Stomach (tissue), 4 donors: ENCODE measurements around the gene SLC24A4.

ENCODE experiments used
- EP300 ChIP-seq: sonication (generic); formaldehyde crosslinking; IDR thresholded peaks from one replicate; pipeline ENCODE4 v1.6.1; 2017; ENCODE audit warnings: antibody characterized with exemption
- POLR2A ChIP-seq, 4 donors: fragments of 450-650 bp; IDR thresholded peaks; one replicate each; pipeline ENCODE4 v1.6.1; 2016; ENCODE audit warnings: antibody characterized with exemption in 4 of 4, control low read depth in 2 of 4, mild to moderate bottlenecking in 1 of 4, moderate library complexity in 1 of 4
- POLR2AphosphoS5 ChIP-seq, 3 donors: sonication (generic); formaldehyde crosslinking; IDR thresholded peaks; one replicate each; pipeline ENCODE4 v1.6.1; 2016; ENCODE audit warnings: antibody characterized with exemption in 3 of 3
- TF ChIP-seq, protein P1 (sequence below), 7 experiments: fragments of 450-650 bp in 4 of 7; fragments of 200-600 bp in 3 of 7; sonication (generic) in 3 of 7; IDR thresholded peaks; one replicate each; pipeline ENCODE4 v1.5.1; 2016 to 2019; ENCODE audit warnings: antibody characterized with exemption in 7 of 7, control low read depth in 2 of 7, mild to moderate bottlenecking in 1 of 7

DNA sequence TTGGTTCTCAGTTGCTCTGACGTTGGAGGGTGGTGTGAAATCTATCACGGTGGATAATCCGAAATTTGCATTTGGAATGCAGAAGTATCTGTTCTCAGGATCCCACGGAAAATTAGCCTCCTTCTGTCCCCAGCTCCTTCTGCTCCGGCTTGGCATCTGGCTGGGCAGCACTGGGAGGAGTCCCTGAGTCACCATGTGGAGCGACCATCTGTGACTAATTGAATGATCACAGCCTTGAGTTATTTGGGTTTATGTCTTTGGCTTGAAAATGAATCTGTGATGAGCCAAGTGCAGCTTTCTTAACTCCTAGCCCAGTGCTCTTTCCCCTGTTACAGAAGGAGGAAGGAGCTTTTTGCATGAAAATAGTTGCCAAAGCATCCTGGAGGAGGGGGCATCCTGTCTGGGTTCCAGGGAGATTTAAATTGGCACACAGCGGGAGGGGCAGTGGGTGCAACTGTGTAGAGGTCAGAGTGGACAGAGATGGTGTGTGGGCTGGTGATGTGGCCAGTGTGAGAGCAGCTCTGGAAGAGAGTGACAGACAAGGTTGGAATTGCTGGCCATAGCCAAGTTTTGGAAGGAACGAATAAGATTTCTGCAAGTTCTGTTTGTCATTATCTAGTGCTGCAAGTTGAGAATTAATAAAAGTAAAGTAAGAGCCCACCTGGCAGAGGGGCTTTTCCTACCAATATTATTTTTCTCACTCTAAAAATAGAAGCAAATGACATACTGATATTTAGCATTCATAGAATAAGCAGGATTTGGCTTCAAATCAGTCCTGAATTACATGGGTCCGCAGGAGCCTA, 74.4 kb downstream of the SLC24A4 start:
- TF ChIP-seq POLR2AphosphoS5 (IDR thresholded peaks at IDR 0.05) = no peak
- TF ChIP-seq, protein P1, sequence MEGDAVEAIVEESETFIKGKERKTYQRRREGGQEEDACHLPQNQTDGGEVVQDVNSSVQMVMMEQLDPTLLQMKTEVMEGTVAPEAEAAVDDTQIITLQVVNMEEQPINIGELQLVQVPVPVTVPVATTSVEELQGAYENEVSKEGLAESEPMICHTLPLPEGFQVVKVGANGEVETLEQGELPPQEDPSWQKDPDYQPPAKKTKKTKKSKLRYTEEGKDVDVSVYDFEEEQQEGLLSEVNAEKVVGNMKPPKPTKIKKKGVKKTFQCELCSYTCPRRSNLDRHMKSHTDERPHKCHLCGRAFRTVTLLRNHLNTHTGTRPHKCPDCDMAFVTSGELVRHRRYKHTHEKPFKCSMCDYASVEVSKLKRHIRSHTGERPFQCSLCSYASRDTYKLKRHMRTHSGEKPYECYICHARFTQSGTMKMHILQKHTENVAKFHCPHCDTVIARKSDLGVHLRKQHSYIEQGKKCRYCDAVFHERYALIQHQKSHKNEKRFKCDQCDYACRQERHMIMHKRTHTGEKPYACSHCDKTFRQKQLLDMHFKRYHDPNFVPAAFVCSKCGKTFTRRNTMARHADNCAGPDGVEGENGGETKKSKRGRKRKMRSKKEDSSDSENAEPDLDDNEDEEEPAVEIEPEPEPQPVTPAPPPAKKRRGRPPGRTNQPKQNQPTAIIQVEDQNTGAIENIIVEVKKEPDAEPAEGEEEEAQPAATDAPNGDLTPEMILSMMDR (IDR thresholded peaks at IDR 0.05) = no peak
- no peak for TF ChIP-seq POLR2A (IDR thresholded peaks at IDR 0.05)
- no peak for TF ChIP-seq EP300
